Caco-2 (cell line): ENCODE measurements around the gene ZNF132. TPM values are rescaled to one million over a fixed set of nuclear protein-coding genes. Genes with fewer than 3 reads are reported as not detected.

ENCODE experiments used
- BruUV-seq: library from RNA; stranded (reverse); fragments of 400-500 nt; replicated peaks from 2 replicates; lab custom pipeline; 2021; lab: Mats Ljungman, UMichigan
- CTCF ChIA-PET: fragments of 300-600 bp; sonication (Branson Sonifier 250); formaldehyde crosslinking; loops from one replicate; lab custom pipeline; 2022; ENCODE audit warnings: antibody characterized with exemption; lab: Charles Lee
- POLR2A ChIA-PET: fragments of 300-600 bp; sonication (Branson Sonifier 250); formaldehyde crosslinking; loops from one replicate; lab custom pipeline; 2022; ENCODE audit warnings: antibody characterized with exemption; lab: Charles Lee
- DNase-seq, 2 experiments: peaks; one replicate each; pipeline versions ENCODE4 v3.0.0 to v3.0.0-alpha.2; 2020 to 2022
- H3K27me3 ChIP-seq: replicated peaks from 2 replicates; pipeline ENCODE4 v1.6.0; 2011; ENCODE audit warnings: low read length; ENCODE audit not compliant: control insufficient read depth, insufficient read depth
- H3K36me3 ChIP-seq: 2 replicates; pipeline ENCODE4 v1.5.1; 2011; ENCODE audit warnings: low read length; ENCODE audit not compliant: control insufficient read depth, insufficient read depth
- H3K4me1 ChIP-seq: fragments of 250-450 bp; sonication (Bioruptor Pico); 2 replicates; pipeline ENCODE4 v1.5.1; 2020; ENCODE audit warnings: mild to moderate bottlenecking
- H3K4me3 ChIP-seq: 2 replicates; pipeline ENCODE4 v1.5.1; 2011; ENCODE audit warnings: low read depth, mild to moderate bottlenecking, control low read depth, low read length
- H3K9me3 ChIP-seq: fragments of 250-450 bp; sonication (Bioruptor Pico); 2 replicates; pipeline ENCODE4 v1.5.1; 2020; ENCODE audit warnings: mild to moderate bottlenecking, moderate library complexity
- H3K27ac Mint-ChIP-seq: one replicate; pipeline ENCODE4 v1.8.0; 2022; ENCODE audit warnings: mixed read lengths; ENCODE audit not compliant: unreplicated experiment
- H3K27me3 Mint-ChIP-seq: one replicate; pipeline ENCODE4 v1.8.0; 2022; ENCODE audit warnings: mixed read lengths; ENCODE audit not compliant: insufficient read depth, unreplicated experiment
- H3K36me3 Mint-ChIP-seq: one replicate; pipeline ENCODE4 v1.8.0; 2022; ENCODE audit warnings: mild to moderate bottlenecking, mixed read lengths; ENCODE audit not compliant: insufficient read depth, unreplicated experiment
- H3K4me1 Mint-ChIP-seq: one replicate; pipeline ENCODE4 v1.8.0; 2022; ENCODE audit warnings: low read depth, mixed read lengths; ENCODE audit not compliant: unreplicated experiment
- H3K4me3 Mint-ChIP-seq: one replicate; pipeline ENCODE4 v1.8.0; 2022; ENCODE audit warnings: mild to moderate bottlenecking, moderate library complexity, mixed read lengths; ENCODE audit not compliant: unreplicated experiment
- H3K9me3 Mint-ChIP-seq: one replicate; pipeline ENCODE4 v1.8.0; 2022; ENCODE audit warnings: mixed read lengths; ENCODE audit not compliant: unreplicated experiment
- intact Hi-C: fragments of 100-400 bp; cut with micrococcal nuclease; formaldehyde crosslinking; loops from one replicate; pipeline ENCODE4 v1.10.0; 2022; ENCODE audit not compliant: unreplicated experiment
- total RNA-seq: library from RNA; stranded (reverse); gene quantifications from 2 replicates; pipeline ENCODE4 v1.2.3, GENCODE V29; 2022
- TF ChIP-seq, protein P1 (sequence below), 2 experiments: fragments of 200-600 bp in 1 of 2; IDR thresholded peaks; 1 replicate in 1 of 2; 2 replicates in 1 of 2; pipeline versions ENCODE4 v1.5.1 to v1.8.0; 2011 to 2022; ENCODE audit warnings: antibody characterized with exemption in 1 of 2, control low read depth in 1 of 2, inconsistent platforms in 1 of 2, low read depth in 1 of 2, low read length in 1 of 2, mild to moderate bottlenecking in 1 of 2, moderate library complexity in 1 of 2; ENCODE audit not compliant: insufficient read depth in 1 of 2, severe bottlenecking in 1 of 2, unreplicated experiment in 1 of 2

Gene ZNF132
- total RNA-seq, 1 experiment from 2014 or later = not detected

DNA sequence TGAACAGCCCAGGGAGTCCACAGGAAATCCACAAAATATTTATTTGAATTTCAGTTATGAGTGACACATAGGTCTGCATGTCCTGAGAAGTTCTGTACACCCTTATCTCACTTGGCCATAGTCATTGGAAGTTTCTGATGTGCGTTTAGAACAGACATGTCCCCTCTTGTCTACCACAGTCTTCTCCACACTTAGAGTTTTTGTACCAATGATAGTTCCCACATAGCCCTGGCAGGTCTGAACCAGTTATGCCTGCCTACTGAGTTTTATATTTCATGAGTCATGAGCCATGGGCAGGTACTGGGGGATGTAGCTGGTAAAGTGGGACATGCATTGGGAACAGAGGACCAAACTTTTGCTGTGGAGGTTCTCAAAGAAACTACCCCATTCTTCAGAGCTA lies 11.3 kb downstream of the ZNF132 start:
- no peaks in the 10 kb centered on the region for H3K36me3 Mint-ChIP-seq
- TF ChIP-seq, protein P1, sequence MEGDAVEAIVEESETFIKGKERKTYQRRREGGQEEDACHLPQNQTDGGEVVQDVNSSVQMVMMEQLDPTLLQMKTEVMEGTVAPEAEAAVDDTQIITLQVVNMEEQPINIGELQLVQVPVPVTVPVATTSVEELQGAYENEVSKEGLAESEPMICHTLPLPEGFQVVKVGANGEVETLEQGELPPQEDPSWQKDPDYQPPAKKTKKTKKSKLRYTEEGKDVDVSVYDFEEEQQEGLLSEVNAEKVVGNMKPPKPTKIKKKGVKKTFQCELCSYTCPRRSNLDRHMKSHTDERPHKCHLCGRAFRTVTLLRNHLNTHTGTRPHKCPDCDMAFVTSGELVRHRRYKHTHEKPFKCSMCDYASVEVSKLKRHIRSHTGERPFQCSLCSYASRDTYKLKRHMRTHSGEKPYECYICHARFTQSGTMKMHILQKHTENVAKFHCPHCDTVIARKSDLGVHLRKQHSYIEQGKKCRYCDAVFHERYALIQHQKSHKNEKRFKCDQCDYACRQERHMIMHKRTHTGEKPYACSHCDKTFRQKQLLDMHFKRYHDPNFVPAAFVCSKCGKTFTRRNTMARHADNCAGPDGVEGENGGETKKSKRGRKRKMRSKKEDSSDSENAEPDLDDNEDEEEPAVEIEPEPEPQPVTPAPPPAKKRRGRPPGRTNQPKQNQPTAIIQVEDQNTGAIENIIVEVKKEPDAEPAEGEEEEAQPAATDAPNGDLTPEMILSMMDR (IDR thresholded peaks at IDR 0.05; ENCODE audit: insufficient read depth in 1 of 2, low read depth in 1 of 2, low read length in 1 of 2, severe bottlenecking in 1 of 2, unreplicated experiment in 1 of 2) = no peak
- intact Hi-C loops = no loop called here
- no peak for DNase-seq
- H3K27me3 Mint-ChIP-seq = peaks cover 3% of the 10 kb centered on the region
- Histone ChIP-seq H3K4me3 (no peak overlapping the region), H3K4me1 (no peaks in the 10 kb centered on the region), H3K36me3 (no peaks in the 10 kb centered on the region), H3K9me3 (peaks cover 18% of the 10 kb centered on the region), H3K27me3 (no peaks in the 10 kb centered on the region; the same call in 1 of the 2 replicates)
- H3K27ac Mint-ChIP-seq = no peak overlapping the region
- peaks cover 18% of the 10 kb centered on the region for H3K9me3 Mint-ChIP-seq
- H3K4me1 Mint-ChIP-seq = no peaks in the 10 kb centered on the region
- POLR2A ChIA-PET = no interaction called here
- CTCF ChIA-PET = no interaction called here
- no TSS peak for BruUV-seq
- H3K4me3 Mint-ChIP-seq = no peak overlapping the region

DNA sequence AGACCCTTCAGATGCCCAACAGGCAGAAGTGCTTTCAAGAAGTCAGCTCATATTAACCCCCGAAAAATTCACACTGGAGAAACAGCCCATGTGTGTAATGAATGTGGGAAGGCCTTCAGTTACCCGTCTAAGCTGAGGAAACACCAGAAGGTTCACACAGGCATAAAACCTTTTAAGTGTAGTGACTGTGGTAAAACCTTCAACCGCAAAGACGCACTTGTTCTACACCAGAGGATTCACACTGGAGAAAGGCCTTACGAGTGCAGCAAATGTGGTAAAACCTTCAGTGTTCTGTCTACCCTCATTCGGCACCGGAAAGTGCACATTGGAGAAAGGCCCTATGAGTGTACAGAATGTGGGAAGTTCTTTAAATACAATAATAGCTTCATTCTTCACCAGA lies 22.9 kb downstream of the ZNF132 start:
- TF ChIP-seq, protein P1 (IDR thresholded peaks at IDR 0.05; ENCODE audit: insufficient read depth in 1 of 2, low read depth in 1 of 2, low read length in 1 of 2, severe bottlenecking in 1 of 2, unreplicated experiment in 1 of 2) = no peak
- Mint-ChIP-seq H3K36me3 (no peaks in the 10 kb centered on the region), H3K27me3 (no peaks in the 10 kb centered on the region), H3K9me3 (peaks cover 8% of the 10 kb centered on the region), H3K27ac (no peak overlapping the region), H3K4me1 (no peaks in the 10 kb centered on the region), H3K4me3 (no peak overlapping the region)
- CTCF ChIA-PET = no interaction called here
- no peak for DNase-seq
- intact Hi-C loops = no loop called here
- Histone ChIP-seq H3K9me3 (no peaks in the 10 kb centered on the region), H3K27me3 (no peaks in the 10 kb centered on the region), H3K4me1 (no peaks in the 10 kb centered on the region), H3K4me3 (no peak overlapping the region), H3K36me3 (no peaks in the 10 kb centered on the region; the same call in 1 of the 2 replicates)
- BruUV-seq = no TSS peak
- POLR2A ChIA-PET = no interaction called here

DNA sequence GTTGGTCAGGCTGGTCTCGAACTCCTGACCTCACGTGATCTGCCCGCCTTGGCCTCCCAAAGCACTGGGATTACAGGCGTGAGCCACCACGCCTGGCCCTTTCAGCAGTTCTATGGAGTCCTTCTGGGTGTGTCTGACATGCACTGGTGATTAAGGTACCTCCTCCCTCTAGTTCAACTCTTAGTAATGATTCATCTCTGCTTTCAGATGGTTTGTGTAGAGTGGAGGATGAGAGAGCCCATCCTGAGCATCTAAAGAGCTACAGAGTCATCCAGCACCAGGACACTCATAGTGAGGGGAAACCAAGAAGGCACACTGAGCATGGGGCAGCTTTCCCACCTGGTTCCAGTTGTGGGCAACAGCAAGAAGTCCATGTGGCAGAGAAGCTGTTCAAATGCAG lies 23.3 kb downstream of the ZNF132 start:
- H3K4me3 Mint-ChIP-seq = no peak overlapping the region
- DNase-seq = no peak
- intact Hi-C loops = no loop called here
- H3K27ac Mint-ChIP-seq = no peak overlapping the region
- H3K9me3 ChIP-seq = no peaks in the 10 kb centered on the region
- no peaks in the 10 kb centered on the region for H3K4me1 ChIP-seq
- H3K9me3 Mint-ChIP-seq = peaks cover 8% of the 10 kb centered on the region
- H3K4me3 ChIP-seq = no peak overlapping the region
- no peaks in the 10 kb centered on the region for H3K4me1 Mint-ChIP-seq
- ChIA-PET CTCF (no interaction called here), POLR2A (no interaction called here)
- TF ChIP-seq, protein P1 (IDR thresholded peaks at IDR 0.05; ENCODE audit: insufficient read depth in 1 of 2, low read depth in 1 of 2, low read length in 1 of 2, severe bottlenecking in 1 of 2, unreplicated experiment in 1 of 2) = no peak
- H3K27me3 ChIP-seq = no peaks in the 10 kb centered on the region
- H3K36me3 ChIP-seq = no peaks in the 10 kb centered on the region; the same call in 1 of the 2 replicates
- no peaks in the 10 kb centered on the region for H3K36me3 Mint-ChIP-seq
- H3K27me3 Mint-ChIP-seq = no peaks in the 10 kb centered on the region
- BruUV-seq = no TSS peak
